ENCODE data around the gene CD300LF. TPM values are rescaled to one million over a fixed set of nuclear protein-coding genes. Genes with fewer than 3 reads are reported as not detected.

Gene CD300LF
- total RNA-seq, 1 donor from 2014 or later, result not detected

DNA sequence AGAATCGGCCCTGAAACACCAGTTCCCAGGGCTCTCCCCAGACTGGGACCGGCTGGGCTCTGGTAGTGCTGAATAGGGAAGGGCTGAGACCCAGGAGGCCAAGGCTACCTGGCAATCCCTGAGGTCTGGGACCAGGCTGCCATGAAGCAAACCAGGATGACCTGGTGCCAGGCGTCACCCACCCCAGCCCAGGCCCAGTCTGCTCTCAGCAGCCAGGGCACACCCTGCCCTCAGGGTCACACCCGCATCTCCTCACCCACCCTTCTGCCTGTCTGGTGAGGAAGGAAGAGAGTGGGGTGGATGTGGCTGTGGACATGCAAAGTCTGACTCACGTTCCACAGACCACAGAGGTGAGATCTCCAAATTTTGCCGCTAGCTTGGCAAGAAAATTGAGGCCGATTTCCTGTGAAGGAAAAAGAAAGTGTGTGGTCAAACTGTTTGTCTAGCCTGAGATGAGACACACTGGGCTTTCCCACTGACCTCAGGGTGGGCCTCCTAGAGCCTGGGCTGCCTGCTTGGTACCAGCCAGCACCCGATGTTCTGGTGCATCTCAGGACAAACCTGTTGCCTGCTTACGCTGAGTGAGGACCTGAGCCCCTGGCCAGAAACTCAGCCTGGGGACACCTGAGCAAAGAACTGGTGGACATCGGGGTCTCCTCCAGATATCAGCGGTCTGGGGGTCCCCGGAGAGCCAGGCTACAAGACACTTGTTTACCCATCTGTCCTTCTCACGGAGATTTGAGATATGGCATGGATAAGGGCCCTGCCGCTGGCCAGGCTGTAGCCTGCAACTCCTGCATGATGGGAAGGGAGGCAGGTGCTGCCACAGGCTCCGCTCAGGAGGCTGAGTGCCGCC lies 18.0 kb upstream of the CD300LF start:
- DNase-seq (ENCODE audit: low read depth, low spot score), result no peak

DNA sequence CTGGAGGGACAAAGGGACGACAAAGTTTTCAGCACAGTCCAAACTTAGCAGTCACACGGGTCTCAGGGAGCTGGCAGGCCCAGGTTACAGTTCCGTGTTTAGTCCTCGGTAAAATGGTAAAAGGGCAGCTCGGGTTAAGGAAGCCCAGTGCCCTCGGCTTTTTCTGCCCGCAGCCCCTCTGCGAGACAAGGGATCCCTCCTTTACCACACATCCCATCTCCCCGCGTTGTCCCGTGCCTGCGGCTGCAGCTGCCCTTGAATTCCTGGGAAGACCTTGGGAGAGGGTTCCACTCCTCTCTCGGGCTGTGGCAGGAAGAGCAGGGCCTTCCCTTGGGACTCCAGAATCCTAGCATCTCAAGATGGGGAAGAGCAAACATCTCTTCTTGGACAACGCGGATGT lies 17.1 kb upstream of the CD300LF start:
- DNase-seq (ENCODE audit: low read depth, low spot score), result no peak

DNA sequence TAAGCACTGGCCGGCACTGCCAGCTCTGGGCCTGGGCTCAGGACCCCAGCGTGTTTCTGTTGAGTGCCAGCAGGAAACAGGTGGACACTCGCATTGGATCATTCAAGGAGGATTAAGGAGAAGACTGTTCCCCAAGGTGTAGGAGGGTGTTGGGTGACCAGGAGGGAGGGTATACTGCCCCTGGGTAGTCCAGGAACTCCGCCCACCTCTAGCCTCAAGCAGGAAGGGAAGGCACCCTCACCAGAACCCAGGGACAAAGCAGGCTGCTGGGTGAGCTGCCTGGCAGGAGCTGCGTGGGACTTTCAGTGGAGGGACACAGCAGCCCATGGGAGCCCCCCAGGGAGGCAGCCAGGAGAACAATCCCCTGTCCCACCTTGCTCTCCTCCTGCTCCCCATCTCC lies 16.6 kb upstream of the CD300LF start:
- no peak for DNase-seq (ENCODE audit: low read depth, low spot score)

DNA sequence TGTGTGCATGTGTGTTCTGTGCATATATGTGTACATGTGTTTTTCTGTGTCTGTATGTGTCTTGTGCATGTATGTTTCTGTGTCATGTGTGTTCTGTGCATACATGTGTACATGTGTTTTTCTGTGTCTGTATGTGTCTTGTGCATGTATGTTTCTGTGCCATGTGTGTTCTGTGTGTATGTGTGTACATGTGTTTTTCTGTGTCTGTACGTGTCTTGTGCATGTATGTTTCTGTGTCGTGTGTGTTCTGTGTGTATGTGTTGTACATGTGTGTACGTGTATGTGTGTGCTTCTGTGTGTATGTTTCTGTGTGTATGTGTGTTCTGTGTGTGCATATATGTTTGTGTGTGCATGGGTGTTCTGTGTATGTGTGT lies 16.0 kb upstream of the CD300LF start:
- no peak for DNase-seq (ENCODE audit: low read depth, low spot score)

DNA sequence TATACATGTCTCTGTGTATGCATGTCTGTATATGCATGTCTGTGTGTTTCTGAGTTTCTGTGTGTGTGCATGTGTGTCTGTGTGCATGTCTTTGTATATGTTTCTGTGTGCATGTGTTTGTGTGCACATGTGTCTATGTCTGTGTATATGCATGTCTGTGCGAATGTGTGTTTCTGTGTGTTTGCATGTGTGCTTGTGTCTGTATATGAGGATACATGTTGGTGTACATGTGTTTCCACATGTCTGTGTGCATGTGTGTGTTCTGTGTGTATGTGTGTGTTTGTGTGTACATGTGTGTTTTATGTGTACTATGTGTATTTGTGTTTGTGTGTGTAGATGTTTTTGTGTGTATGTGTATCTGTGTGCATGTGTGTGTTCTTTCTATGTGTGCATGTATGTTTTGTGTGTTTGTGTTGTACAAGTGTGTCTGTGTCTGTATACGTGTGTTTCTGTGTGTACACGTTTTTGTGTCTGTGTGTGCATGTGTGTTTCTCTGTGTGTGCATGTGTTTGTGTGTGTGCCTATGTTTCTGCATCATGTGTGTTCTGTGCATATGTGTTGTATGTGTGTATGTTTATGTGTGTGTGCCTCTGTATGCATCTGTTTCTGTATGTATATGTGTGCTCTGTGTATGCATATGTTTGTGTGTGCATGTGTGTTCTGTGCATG lies 15.4 kb upstream of the CD300LF start:
- DNase-seq (ENCODE audit: low read depth, low spot score), result no peak

DNA sequence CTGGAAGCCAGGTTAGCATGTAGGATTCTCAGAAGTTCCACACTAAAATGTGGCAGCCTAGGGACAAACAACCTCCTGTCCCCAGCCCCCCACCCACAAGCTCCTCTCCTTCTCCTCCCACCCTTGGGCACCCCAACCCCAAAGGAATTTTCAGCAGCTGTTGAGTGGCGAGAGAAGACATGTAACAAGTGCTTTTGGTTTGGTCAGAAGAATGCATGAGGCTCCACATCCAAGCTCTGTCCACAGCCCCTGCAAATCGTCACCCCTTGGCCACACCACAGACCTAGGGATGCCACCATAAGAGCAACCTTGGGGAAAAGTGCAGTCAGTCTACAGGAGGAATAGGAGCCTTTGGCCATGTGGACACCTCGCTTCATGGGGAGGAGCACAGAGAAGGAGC lies 12.4 kb upstream of the CD300LF start:
- no peak for DNase-seq (ENCODE audit: low read depth, low spot score)

DNA sequence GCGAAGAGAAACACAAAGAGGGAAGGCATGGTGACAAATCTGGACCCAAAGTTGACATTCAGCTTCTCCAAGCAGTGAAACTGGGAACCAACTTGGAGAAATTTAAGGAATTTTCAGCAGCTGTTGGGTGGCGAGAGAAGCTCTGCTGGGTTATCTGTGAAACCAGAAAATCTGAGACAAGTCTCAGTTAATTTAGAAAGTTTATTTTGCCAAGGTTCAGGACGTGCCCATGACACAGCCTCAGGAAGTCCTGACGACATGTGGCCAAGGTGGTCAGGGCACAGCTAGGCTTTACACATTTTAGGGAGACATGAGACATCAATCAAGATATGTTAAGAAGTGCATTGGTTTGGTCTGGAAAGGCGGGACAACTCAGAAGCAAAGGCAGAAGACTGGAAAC lies 11.2 kb upstream of the CD300LF start:
- no peak for DNase-seq (ENCODE audit: low read depth, low spot score)

DNA sequence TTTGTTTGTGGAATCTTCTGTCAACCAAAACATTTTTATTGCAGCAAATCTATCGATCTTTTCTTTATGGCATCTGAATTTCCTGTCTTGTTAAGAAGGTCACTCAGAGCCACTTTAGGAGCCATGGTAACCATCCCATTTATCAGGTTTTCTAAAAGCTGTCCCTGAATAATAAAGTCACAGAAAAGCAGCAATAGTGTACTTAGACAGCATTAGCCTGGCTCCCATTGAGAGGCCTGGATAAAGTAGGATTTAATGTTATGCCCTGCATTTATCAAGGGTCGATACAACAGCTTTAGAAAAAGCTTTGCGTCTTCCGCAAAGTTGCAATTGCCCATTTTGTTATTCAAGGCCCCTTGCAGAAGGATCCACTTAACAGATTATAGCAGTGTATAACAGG lies 10.1 kb upstream of the CD300LF start:
- no peak for DNase-seq (ENCODE audit: low read depth, low spot score)

DNA sequence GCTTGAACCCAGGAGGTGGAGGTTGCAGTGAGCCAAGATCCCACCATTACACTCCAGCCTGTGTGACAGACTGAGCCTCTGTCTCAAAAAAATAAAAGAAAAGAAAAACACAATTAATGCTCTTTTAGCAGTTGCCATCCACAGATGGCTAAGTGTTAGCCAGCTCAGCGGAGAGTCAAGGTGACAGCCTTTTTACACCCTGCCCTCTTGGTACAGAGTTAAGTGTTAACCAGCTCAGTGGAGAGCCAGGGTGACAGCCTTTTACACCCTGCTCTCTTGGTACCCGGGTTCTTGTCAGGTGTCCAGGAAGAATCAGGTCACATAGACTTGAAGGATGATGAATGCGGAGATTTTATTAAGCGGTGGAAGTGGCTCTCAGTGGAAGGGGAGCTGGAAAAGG lies 7.8 kb upstream of the CD300LF start:
- no peak for DNase-seq (ENCODE audit: low read depth, low spot score)

DNA sequence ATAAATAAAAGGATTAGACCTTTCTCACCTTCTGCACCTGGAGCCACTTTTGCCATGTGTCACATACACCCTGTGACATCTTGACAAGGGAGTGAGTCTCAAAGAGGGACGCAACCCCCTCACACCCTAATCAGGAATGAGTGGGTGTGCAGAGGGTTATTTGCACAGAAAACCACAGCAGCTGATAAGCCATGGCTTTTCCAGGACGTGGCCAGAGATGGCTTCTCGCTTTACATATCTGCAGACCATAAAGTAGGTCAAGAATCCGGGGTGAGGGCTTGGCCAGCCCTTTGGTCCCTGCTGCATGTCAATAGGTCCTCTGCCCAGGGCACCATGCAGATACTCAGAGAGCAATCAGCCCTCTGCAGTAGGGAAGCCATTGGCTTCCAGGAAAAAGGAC lies 2.4 kb upstream of the CD300LF start:
- no peak for DNase-seq (ENCODE audit: low read depth, low spot score)

DNA sequence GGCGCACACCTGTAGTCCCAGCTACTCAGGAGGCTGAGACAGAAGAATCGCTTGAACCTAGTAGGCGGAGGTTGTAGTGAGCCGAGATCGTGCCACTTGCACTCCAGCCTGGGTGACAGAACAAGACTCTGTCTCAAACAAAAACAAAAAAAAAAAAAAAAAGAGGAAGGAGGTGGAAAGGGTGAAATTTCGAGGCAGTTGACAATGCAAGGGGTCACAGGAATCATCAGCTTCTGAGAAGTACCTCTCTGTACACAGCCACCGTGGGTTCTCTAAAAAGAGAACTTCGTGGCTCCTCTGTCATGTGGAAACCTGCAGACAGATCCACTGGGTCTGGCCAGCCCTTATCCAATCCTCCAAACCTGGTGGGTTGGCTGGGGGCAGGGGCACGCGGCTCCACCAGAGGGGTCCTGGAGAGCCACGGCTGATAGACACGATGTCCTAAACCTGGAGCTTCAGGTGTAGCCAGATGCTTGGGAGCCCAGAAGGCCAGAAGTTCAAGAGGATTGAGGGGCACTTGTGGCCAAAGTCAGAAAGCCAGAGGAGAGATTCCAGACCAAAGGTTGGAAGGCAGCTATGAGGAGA lies 540 bp upstream of the CD300LF start:
- no peak for DNase-seq (ENCODE audit: low read depth, low spot score)

DNA sequence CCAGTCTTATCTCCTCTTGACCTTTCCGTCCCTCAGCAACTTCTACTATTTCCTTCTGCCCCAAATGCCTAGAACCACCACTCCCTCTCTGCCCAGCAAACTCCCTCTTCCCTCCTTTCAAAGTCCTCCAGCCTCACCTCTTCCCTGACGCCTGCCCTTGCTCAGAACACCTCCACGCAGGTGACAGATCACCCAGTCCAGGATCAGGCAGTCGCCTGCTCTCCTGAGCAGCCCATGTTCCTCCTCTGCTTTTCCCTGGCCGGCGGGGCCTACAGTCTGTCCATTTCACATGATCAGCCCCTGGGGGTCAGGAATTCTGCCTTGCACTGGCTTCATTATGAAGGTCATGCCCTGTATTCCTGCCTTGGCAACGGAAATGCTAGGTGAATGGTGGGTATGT lies 422 bp downstream of the CD300LF start:
- DNase-seq (ENCODE audit: low read depth, low spot score), result no peak

DNA sequence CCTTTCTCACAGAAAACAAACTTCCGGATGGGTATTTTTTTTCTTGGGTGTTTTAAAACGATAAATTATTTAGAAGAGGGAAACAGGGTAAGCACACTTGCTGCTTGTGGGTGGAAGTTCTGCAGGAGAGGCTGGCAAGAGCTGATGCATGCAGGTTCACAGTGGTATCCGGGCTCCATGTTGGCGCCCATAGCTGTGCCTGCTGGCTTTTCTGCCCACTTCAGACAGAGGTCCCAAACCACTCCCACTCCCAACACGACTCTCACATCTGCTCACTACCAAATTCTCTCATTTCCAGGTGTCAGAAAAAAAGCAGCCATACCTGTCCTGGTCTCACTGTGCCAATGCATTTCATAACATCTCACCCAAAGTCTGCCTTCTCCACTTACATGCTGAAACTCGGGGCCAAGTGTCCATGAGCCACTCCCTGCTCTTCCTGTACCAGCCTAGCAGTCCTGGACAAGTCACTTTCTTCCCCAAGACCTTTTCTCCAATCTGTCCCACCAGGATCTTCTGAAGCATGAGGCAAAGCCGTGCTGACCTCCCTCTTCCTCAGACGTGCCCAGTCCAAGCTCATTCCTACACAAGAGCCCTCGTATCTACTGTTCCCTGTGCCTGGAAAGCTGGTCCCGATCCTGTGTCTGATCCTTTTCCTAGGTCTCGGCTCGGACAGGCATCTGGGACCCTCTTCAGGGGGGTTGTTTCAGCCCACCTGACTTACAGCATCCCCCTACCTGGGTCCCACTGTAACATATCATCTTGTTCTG lies 1.5 kb downstream of the CD300LF start:
- DNase-seq (ENCODE audit: low read depth, low spot score), result no peak

DNA sequence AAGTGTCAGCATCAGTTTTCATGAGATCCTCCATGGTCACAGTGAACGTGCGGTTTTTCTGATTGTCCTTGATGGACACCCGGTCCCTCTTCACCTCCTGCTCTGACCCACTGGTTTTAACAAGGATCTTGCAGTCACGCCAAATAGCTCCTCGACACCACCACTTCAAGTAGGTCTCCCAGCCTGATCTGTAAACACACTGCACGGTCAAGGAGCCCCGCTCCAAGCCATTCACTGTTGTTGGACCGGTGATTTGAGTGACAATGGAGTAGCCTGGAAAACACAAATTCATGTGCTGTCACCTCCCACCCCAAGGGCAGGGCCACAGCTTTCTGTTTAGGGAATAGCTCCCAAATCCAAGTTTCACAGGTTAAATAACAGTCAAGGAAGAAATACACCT lies 8.2 kb downstream of the CD300LF start:
- no peak for DNase-seq (ENCODE audit: low read depth, low spot score)

DNA sequence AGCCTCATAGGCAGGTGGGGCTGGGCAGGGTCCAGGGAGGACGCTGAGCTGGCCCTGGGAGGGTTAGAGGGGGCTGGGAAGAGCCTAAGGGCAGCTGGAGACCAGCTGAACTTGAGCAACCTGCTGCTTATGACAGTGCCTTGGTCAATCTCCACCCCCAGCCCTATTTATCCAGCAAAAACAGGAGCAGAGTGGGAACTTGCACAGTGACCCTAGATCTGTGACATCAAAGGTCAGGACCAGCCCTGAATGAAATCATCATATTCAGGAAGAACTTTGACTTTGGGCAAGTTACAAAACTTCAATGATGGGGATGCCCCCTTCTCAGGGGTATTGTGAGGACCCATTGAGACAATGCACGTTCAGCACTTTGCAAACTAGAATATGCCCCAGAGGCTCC lies 9.4 kb downstream of the CD300LF start:
- DNase-seq (ENCODE audit: low read depth, low spot score), result no peak

DNA sequence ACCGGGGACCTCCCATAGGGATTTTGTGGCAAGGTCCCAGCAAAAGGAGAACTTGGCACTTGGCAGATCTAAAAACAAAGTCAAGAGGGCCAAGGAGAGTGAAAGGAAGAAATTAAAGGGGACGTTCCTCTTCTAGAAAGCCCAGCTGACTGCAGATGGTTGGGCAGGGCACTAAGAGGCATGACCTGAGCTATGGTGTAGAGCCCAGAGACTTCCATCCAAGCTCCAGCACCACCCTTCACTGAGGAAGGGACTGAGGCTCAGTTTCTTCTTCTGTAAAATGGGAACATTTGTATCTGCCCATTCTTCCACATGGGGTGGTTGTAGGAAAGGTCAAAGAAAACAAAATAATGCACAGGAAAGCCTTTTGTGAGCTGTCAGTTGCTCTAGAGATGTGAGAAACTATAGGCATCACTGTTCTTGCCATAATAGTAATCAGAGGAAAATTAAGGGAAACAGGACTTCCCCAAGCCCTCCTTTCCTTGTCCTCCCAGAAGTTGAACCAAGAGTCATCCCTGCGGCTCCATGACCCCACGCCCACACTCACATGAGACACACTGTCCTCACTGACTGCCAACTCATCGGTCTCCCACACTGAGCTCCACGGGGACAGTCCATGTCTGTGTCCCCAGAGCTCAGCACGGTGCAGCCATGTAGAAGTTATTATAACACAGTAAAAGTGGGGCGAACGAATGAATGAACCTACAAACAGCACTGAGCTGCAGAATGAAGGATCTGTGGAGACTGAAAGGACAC lies 10.4 kb downstream of the CD300LF start:
- no peak for DNase-seq (ENCODE audit: low read depth, low spot score)

DNA sequence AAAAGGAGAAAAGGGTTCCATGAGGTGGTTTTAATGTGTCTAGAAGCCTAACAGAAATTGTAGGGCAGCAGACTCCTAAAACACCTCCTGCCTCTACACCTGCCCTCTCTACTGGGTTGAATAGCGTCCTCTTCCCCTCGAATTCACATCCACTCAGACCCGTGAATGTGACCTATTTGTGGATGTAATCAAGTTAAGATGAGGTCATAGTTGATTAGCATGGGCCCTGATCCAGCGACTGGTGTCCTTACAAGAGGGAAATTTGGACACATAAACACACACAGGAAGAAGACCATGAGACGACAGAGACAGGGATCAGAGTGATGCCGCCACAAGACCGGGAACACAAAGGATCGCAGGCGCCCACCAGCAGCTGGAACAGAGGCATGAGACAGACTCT lies 13.5 kb downstream of the CD300LF start:
- DNase-seq (ENCODE audit: low read depth, low spot score), result no peak

DNA sequence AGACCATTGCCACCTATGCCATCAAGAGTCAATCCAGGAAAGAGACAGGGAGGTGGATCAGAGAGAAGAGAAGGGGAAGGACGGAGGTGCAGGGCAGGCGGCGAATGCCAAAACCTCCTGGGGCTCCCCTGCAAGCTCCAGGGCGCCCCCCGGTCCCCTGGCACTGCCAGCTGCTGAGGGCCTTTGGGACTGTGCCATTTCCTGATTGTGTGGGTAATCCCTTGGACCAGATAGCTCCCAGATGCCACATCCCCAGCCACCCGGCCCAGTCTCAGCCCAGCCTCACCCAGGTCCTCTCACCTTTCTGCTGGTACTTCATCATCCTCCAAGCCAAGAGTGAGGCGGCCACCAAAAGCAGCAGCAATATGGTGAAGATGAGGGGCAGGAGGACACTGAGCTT lies 14.7 kb downstream of the CD300LF start:
- DNase-seq (ENCODE audit: low read depth, low spot score), result no peak

DNA sequence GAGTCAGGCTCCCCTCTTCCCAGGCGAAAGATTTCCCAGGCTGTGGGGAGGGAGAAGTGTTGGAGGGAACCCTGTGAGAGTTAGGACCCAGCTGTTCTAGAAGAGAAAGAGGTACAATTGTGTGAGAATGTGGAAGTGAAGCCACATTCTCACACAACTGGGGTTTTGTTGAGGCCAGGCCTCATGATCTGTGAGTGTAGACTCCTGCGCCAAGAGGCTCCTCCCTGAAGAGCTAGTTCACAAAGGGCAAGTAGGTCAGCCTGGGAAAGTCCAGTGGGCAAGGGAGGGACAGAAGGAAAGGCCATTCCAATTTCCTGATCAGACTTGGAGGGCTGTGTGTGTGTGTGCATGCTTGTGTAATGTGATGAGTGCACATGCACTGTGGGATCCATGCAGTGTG lies 15.2 kb downstream of the CD300LF start:
- DNase-seq (ENCODE audit: low read depth, low spot score), result no peak

DNA sequence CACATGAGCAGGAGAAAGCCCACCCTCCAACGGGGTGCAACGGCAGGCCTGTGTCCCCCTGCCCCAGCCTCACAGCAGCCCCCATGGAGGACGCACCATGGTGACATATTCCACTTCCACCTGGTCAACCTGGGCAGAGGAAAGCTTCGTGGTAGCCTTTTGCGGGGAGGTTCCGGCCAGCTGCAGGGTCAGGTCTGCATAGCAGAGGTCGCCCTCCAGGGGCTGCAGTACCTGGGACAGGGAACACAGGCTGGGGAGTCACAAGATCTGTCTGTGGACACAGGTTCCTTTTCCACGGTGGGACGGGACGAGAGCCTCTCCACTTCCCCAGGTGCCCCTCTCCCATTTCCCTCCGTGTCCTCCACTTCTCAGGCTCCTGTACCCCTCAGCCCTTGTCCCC lies 17.1 kb downstream of the CD300LF start:
- no peak for DNase-seq (ENCODE audit: low read depth, low spot score)

DNA sequence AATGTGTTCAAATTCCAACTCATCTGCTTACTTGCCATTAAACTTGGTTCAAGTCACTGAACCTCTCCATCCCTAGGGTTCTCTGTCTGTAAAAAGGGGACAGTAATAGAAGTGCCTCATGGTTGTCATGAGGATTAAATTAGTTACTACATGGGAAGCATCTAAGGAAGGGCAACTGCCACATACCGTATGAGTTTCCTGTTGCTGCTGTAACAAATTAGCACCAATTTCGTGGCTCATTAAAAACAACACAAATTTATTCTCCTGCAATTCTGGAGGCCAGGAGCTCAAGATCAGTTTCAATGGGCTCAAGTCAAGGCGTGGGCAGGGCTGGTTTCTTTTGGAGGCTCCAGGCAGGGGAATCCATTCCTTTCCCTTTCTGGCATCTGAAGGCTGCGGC lies 18.6 kb downstream of the CD300LF start:
- DNase-seq (ENCODE audit: low read depth, low spot score), result no peak
